ENCODE data around the gene GAS2L1.

The GAS2L1 gene

DNA sequence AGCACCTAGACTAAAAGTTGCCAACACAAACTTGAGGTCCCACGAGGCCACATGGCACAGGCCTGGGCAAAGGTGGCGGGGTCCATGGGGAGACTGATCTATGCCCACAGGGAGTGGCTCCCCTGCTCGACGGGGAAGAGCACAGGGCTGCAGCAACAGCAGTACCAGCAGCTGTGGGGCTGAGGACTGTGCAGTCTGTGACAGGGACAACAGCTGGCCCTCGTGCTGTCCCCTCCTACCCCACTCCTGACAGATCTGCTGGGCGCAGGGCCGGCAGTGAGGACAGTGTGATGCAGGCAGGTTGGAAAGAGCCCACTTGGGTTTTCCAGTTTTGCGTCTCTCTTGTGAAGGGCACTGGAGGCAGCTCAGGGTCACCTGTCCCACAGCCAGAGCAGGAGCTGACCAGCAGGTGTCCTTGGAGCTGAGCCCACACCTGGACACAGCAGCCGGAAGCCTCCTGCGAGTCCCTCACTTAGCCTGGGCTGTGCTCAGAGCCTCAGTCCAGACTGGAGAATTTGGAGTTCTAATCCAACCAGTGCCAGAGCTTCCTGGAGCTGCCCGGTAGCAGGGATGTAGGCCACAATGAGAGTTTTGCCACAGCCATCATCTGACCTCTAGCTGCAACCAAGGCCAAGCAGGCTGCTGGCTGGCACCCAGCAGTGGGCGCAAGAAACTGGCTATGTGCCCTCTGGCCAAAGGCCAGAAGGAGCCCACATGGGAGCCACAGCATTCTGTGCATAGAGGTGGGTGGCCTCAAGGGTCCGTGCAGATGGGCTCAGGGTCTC, 3.6 kb upstream of the GAS2L1 start:
- H3K27me3 ChIP-seq (ENCODE audit: insufficient read depth, low read depth, severe bottlenecking) = no peaks in the 10 kb centered on the region
- TF ChIP-seq CTCF (IDR thresholded peaks at IDR 0.05; ENCODE audit: low read depth, low read length) = no peak
- H3K27ac ChIP-seq = no peak overlapping the region
- no peak overlapping the region for H3K4me3 ChIP-seq (ENCODE audit: low read depth, low read length)
- peaks cover 36% of the 10 kb centered on the region for H3K36me3 ChIP-seq
- H3K9me3 ChIP-seq (ENCODE audit: severe bottlenecking) = no peaks in the 10 kb centered on the region
- DNase-seq = no peak

DNA sequence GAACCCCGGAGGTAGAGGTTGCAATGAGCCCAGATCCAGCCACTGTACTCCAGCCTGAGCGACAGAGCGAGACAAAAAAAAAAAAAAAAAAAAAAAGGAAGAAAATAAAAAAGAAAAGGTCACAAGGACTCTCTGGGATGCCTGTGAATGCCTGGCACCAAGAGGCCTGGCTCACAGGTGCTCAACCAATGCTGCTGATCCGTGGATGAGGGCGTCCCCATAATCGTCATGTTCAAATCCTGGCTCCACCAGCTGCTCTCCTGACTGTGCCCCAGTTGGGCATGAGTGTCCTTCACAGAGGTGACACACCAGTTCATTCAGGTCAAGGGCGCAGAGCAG, 645 bp upstream of the GAS2L1 start:
- H3K4me3 ChIP-seq (ENCODE audit: low read depth, low read length) = no peak overlapping the region; the same call in 1 of the 2 replicates
- TF ChIP-seq CTCF (IDR thresholded peaks at IDR 0.05; ENCODE audit: low read depth, low read length) = no peak

GRCh38 chr22:29306835-29307595, 565 bp downstream of the GAS2L1 start:
- DNase-seq = peak; percentile 85
- peaks cover 7% of the 10 kb centered on the region; the same call in 1 of the 2 replicates for H3K36me3 ChIP-seq
- H3K27ac ChIP-seq = peak overlapping the region; percentile 98
- peak overlapping the region; percentile 60 for H3K4me3 ChIP-seq (ENCODE audit: low read depth, low read length)
- no peaks in the 10 kb centered on the region for H3K27me3 ChIP-seq (ENCODE audit: insufficient read depth, low read depth, severe bottlenecking)
- no peak for TF ChIP-seq CTCF (IDR thresholded peaks at IDR 0.05; ENCODE audit: low read depth, low read length)
- no peaks in the 10 kb centered on the region for H3K9me3 ChIP-seq (ENCODE audit: severe bottlenecking)

More for the DNA sequence above, 645 bp upstream of the GAS2L1 start:
- no peaks in the 10 kb centered on the region for H3K27me3 ChIP-seq (ENCODE audit: insufficient read depth, low read depth, severe bottlenecking)
- H3K9me3 ChIP-seq (ENCODE audit: severe bottlenecking) = no peaks in the 10 kb centered on the region
- DNase-seq = no peak
- H3K36me3 ChIP-seq = peaks cover 11% of the 10 kb centered on the region
- H3K27ac ChIP-seq = peak overlapping the region; percentile 98

GRCh38 chr22:29307596-29308147, 1.2 kb downstream of the GAS2L1 start:
- Histone ChIP-seq H3K27ac (peak overlapping the region; percentile 98), H3K4me3 (ENCODE audit: low read depth, low read length) (peak overlapping the region; percentile 60), H3K9me3 (ENCODE audit: severe bottlenecking) (no peaks in the 10 kb centered on the region), H3K36me3 (peaks cover 12% of the 10 kb centered on the region), H3K27me3 (ENCODE audit: insufficient read depth, low read depth, severe bottlenecking) (no peaks in the 10 kb centered on the region)
- TF ChIP-seq CTCF (IDR thresholded peaks at IDR 0.05; ENCODE audit: low read depth, low read length) = no peak
- DNase-seq = no peak

DNA sequence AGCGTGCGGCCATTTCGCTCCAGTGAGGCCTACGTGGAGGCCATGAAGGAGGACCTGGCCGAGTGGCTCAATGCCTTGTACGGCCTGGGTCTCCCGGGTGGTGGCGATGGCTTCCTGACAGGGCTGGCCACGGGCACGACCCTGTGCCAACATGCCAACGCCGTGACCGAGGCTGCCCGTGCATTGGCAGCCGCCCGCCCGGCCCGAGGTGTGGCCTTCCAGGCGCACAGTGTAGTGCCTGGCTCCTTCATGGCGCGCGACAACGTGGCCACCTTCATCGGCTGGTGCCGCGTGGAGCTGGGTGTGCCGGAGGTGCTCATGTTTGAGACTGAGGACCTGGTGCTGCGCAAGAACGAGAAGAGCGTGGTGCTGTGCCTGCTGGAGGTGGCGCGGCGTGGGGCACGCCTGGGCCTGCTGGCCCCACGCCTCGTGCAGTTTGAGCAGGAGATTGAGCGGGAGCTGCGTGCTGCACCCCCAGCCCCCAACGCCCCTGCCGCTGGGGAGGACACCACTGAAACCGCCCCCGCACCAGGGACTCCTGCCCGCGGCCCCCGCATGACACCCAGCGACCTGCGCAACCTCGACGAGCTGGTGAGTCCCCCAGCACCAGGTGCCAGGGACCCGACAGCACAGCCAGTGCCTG, 1.8 kb downstream of the GAS2L1 start:
- DNase-seq = peak; percentile 3
- TF ChIP-seq CTCF (IDR thresholded peaks at IDR 0.05; ENCODE audit: low read depth, low read length) = no peak
- H3K4me3 ChIP-seq (ENCODE audit: low read depth, low read length) = no peak overlapping the region

More for the DNA sequence above, 1.8 kb downstream of the GAS2L1 start:
- no peaks in the 10 kb centered on the region for H3K27me3 ChIP-seq (ENCODE audit: insufficient read depth, low read depth, severe bottlenecking)
- H3K27ac ChIP-seq = no peak overlapping the region
- H3K9me3 ChIP-seq (ENCODE audit: severe bottlenecking) = no peaks in the 10 kb centered on the region
- H3K36me3 ChIP-seq = peaks cover 17% of the 10 kb centered on the region

Data from WERI-Rb-1 (cell line).